Karpas-422 (cell line): Measurements from ENCODE around the gene RBM41. TPM values are rescaled to one million over a fixed set of nuclear protein-coding genes. Genes with fewer than 3 reads are reported as not detected.
"Not testable (repeated sequence)": the region's sequence is repeated elsewhere in the genome, so short reads cannot be mapped to it uniquely, and the experiment has no call there.

Experiments used
- DNase-seq: peaks from one replicate; pipeline ENCODE4 v3.0.0-alpha.2; 2015
- H2AFZ ChIP-seq: fragments of 200-600 bp; sonication (generic); 2 replicates; pipeline ENCODE4 v1.6.1; 2014; ENCODE audit warnings: antibody characterized with exemption, low read length, mixed read lengths
- H3K27ac ChIP-seq: fragments of 200-600 bp; sonication (generic); 2 replicates; pipeline ENCODE4 v1.5.1; 2014; ENCODE audit warnings: mild to moderate bottlenecking, low read length, moderate library complexity
- H3K27me3 ChIP-seq: fragments of 200-600 bp; sonication (generic); 2 replicates; pipeline ENCODE4 v1.6.1; 2014; ENCODE audit warnings: low read length, mixed read lengths
- H3K36me3 ChIP-seq: fragments of 200-600 bp; sonication (generic); 2 replicates; pipeline ENCODE4 v1.6.1; 2014; ENCODE audit warnings: low read length, mixed read lengths; ENCODE audit not compliant: insufficient read depth
- H3K4me1 ChIP-seq: fragments of 200-600 bp; sonication (generic); 2 replicates; pipeline ENCODE4 v1.6.1; 2014; ENCODE audit warnings: mild to moderate bottlenecking, low read length, mixed read lengths
- H3K4me2 ChIP-seq: fragments of 200-600 bp; sonication (generic); 2 replicates; pipeline ENCODE4 v1.6.1; 2014; ENCODE audit warnings: low read length, low read depth, mild to moderate bottlenecking; ENCODE audit not compliant: poor library complexity, severe bottlenecking
- H3K4me3 ChIP-seq: fragments of 200-600 bp; sonication (generic); 2 replicates; pipeline ENCODE4 v1.5.1; 2014; ENCODE audit warnings: mild to moderate bottlenecking, antibody characterized with exemption, low read length, mixed read lengths
- H3K79me2 ChIP-seq: fragments of 200-600 bp; sonication (generic); 2 replicates; pipeline ENCODE4 v1.6.1; 2014; ENCODE audit warnings: mild to moderate bottlenecking, low read length, mixed read lengths
- H3K9ac ChIP-seq: fragments of 200-600 bp; sonication (generic); 2 replicates; pipeline ENCODE4 v1.6.0; 2014; ENCODE audit warnings: low read length
- H3K9me2 ChIP-seq: fragments of 200-600 bp; sonication (generic), shearing (Covaris generic); replicated peaks from 2 replicates; pipeline ENCODE4 v1.6.0; 2014; ENCODE audit warnings: mild to moderate bottlenecking, low read length, moderate library complexity; ENCODE audit not compliant: insufficient read depth
- H3K9me3 ChIP-seq: fragments of 300-700, 200-600 bp; sonication (generic); 2 replicates; pipeline ENCODE4 v1.6.1; 2014; ENCODE audit warnings: low read length, mixed read lengths
- H4K20me1 ChIP-seq: fragments of 200-600 bp; sonication (generic); 2 replicates; pipeline ENCODE4 v1.6.1; 2014; ENCODE audit warnings: mild to moderate bottlenecking, antibody characterized with exemption, low read length, low read depth; ENCODE audit not compliant: insufficient read depth
- total RNA-seq: library from RNA; depleted of rRNA; stranded (reverse); fragments of >200 nt; shearing (Covaris generic); gene quantifications from 2 replicates; pipeline ENCODE4 v1.2.3, GENCODE V29; 2014; ENCODE audit warnings: low replicate concordance

Gene RBM41
- total RNA-seq, 1 experiment from 2014 or later: 15.6 TPM

GRCh38 chrX:107076158-107076557, 42.5 kb downstream of the RBM41 start:
- H3K4me3 ChIP-seq: no peak overlapping the region

GRCh38 chrX:107057731-107058130, 60.9 kb downstream of the RBM41 start:
- not testable (repeated sequence) for H3K27me3 ChIP-seq, H3K4me2 ChIP-seq, H3K9me2 ChIP-seq, H3K27ac ChIP-seq, H3K36me3 ChIP-seq, H3K4me1 ChIP-seq, H4K20me1 ChIP-seq, H2AFZ ChIP-seq, H3K9ac ChIP-seq, DNase-seq, H3K79me2 ChIP-seq, H3K9me3 ChIP-seq, H3K4me3 ChIP-seq

More at GRCh38 chrX:107076158-107076557, 42.5 kb downstream of the RBM41 start:
- H3K79me2 ChIP-seq: 0 out of 2 replicates have a peak, but pooled peaks cover 7% of the 10 kb centered on the region
- no peaks in the 10 kb centered on the region for H4K20me1 ChIP-seq
- H3K4me1 ChIP-seq: no peaks in the 10 kb centered on the region
- H3K9ac ChIP-seq: no peak overlapping the region
- no peak for DNase-seq
- H3K4me2 ChIP-seq: no peak overlapping the region
- H3K27me3 ChIP-seq: no peaks in the 10 kb centered on the region
- H3K9me3 ChIP-seq: no peaks in the 10 kb centered on the region
- H3K36me3 ChIP-seq: no peaks in the 10 kb centered on the region
- H2AFZ ChIP-seq: no peak overlapping the region
- H3K9me2 ChIP-seq: no peaks in the 10 kb centered on the region
- no peak overlapping the region for H3K27ac ChIP-seq

- Histone ChIP-seq H3K36me3 (no peaks in the 10 kb centered on the region), H4K20me1 (no peaks in the 10 kb centered on the region), H3K27ac (no peak overlapping the region), H3K9ac (no peak overlapping the region), H3K79me2 (no peaks in the 10 kb centered on the region), H3K9me2 (no peaks in the 10 kb centered on the region), H3K4me2 (no peak overlapping the region), H3K27me3 (no peaks in the 10 kb centered on the region), H3K9me3 (no peaks in the 10 kb centered on the region), H2AFZ (no peak overlapping the region), H3K4me3 (no peak overlapping the region), H3K4me1 (no peaks in the 10 kb centered on the region)
- DNase-seq: no peak
These were observed 63.6 kb downstream of the RBM41 start for GRCh38 chrX:107054978-107055377.

- DNase-seq: no peak
- Histone ChIP-seq H3K4me1 (no peaks in the 10 kb centered on the region), H3K9me3 (no peaks in the 10 kb centered on the region), H3K4me2 (no peak overlapping the region), H3K36me3 (no peaks in the 10 kb centered on the region), H4K20me1 (no peaks in the 10 kb centered on the region), H3K9me2 (no peaks in the 10 kb centered on the region), H3K27ac (no peak overlapping the region), H3K79me2 (no peaks in the 10 kb centered on the region), H3K27me3 (no peaks in the 10 kb centered on the region), H2AFZ (no peak overlapping the region), H3K4me3 (no peak overlapping the region), H3K9ac (no peak overlapping the region)
These were observed 68.4 kb downstream of the RBM41 start for GRCh38 chrX:107050195-107050709.

- Histone ChIP-seq H3K27ac (no peak overlapping the region), H3K4me3 (no peak overlapping the region), H2AFZ (no peak overlapping the region), H3K9me2 (no peaks in the 10 kb centered on the region), H3K79me2 (no peaks in the 10 kb centered on the region), H3K9me3 (no peaks in the 10 kb centered on the region), H3K36me3 (no peaks in the 10 kb centered on the region), H3K9ac (no peak overlapping the region), H3K4me1 (no peaks in the 10 kb centered on the region), H4K20me1 (no peaks in the 10 kb centered on the region), H3K27me3 (no peaks in the 10 kb centered on the region), H3K4me2 (no peak overlapping the region)
- no peak for DNase-seq
These were observed 71.0 kb downstream of the RBM41 start for GRCh38 chrX:107047622-107048021.

GRCh38 chrX:107029752-107030151, 88.9 kb downstream of the RBM41 start:
- DNase-seq: no peak
- Histone ChIP-seq H3K9ac (no peak overlapping the region), H3K79me2 (no peaks in the 10 kb centered on the region), H3K4me2 (no peak overlapping the region), H2AFZ (no peak overlapping the region), H4K20me1 (no peaks in the 10 kb centered on the region), H3K27ac (no peak overlapping the region), H3K4me1 (no peaks in the 10 kb centered on the region), H3K4me3 (no peak overlapping the region), H3K9me2 (no peaks in the 10 kb centered on the region), H3K36me3 (no peaks in the 10 kb centered on the region), H3K27me3 (no peaks in the 10 kb centered on the region), H3K9me3 (no peaks in the 10 kb centered on the region)

GRCh38 chrX:107025545-107025944, 93.1 kb downstream of the RBM41 start:
- Histone ChIP-seq H3K9me3 (no peaks in the 10 kb centered on the region), H2AFZ (no peak overlapping the region), H3K9ac (no peak overlapping the region), H3K79me2 (no peaks in the 10 kb centered on the region), H3K4me3 (no peak overlapping the region), H3K27ac (no peak overlapping the region), H3K36me3 (no peaks in the 10 kb centered on the region), H3K27me3 (no peaks in the 10 kb centered on the region), H3K4me2 (no peak overlapping the region), H3K4me1 (no peaks in the 10 kb centered on the region), H4K20me1 (0 out of 2 replicates have a peak, but pooled peaks cover 3% of the 10 kb centered on the region), H3K9me2 (no peaks in the 10 kb centered on the region)
- DNase-seq: peak; percentile 75

- H4K20me1 ChIP-seq: no peaks in the 10 kb centered on the region
These were observed 103.7 kb downstream of the RBM41 start for GRCh38 chrX:107014936-107015335.

More at GRCh38 chrX:107014936-107015335, 103.7 kb downstream of the RBM41 start:
- Histone ChIP-seq H3K4me1 (peaks cover 7% of the 10 kb centered on the region), H3K27me3 (no peaks in the 10 kb centered on the region), H3K4me3 (no peak overlapping the region), H3K79me2 (no peaks in the 10 kb centered on the region), H3K27ac (no peak overlapping the region), H3K9me3 (no peaks in the 10 kb centered on the region), H3K9ac (no peak overlapping the region), H2AFZ (no peak overlapping the region), H3K4me2 (no peak overlapping the region), H3K9me2 (no peaks in the 10 kb centered on the region), H3K36me3 (no peaks in the 10 kb centered on the region)
- no peak for DNase-seq
